HL-60 (cell line): Measurements from ENCODE around the gene SPG21.

Experiments used
- DNase-seq, 2 experiments: peaks; one replicate each; pipeline ENCODE4 v3.0.0-alpha.2; 2010 to 2020; ENCODE audit warnings: low read depth in 1 of 2, low spot score in 1 of 2
- H3K27ac ChIP-seq: fragments of 250-450 bp; sonication (Bioruptor Pico); replicated peaks from 2 replicates; pipeline ENCODE4 v1.5.1; 2020; ENCODE audit warnings: mild to moderate bottlenecking, moderate library complexity
- H3K27me3 ChIP-seq: fragments of 250-450 bp; sonication (Bioruptor Pico); 2 replicates; pipeline ENCODE4 v1.5.1; 2021; ENCODE audit warnings: mild to moderate bottlenecking, moderate library complexity; ENCODE audit not compliant: insufficient read depth, poor library complexity, severe bottlenecking
- H3K4me3 ChIP-seq: replicated peaks from 2 replicates; pipeline ENCODE4 v1.5.1; 2011; ENCODE audit warnings: mild to moderate bottlenecking, control low read depth, low read length; ENCODE audit not compliant: insufficient read depth
- GABPA ChIP-seq: IDR thresholded peaks from 2 replicates; pipeline ENCODE4 v1.6.1; 2012; ENCODE audit warnings: low read depth
- POLR2AphosphoS5 ChIP-seq: IDR thresholded peaks from 2 replicates; pipeline ENCODE4 v1.6.1; 2012; ENCODE audit warnings: low read depth
- SPI1 ChIP-seq: IDR thresholded peaks from 2 replicates; pipeline ENCODE4 v1.6.1; 2012; ENCODE audit warnings: low read depth, mild to moderate bottlenecking, borderline replicate concordance
- TF ChIP-seq, protein P1 (sequence below): IDR thresholded peaks from 2 replicates; pipeline ENCODE4 v1.6.1; 2012; ENCODE audit warnings: low read depth; ENCODE audit not compliant: insufficient replicate concordance
- TF ChIP-seq, protein P2 (sequence below): IDR thresholded peaks from one replicate; pipeline ENCODE4 v1.5.1; 2011; ENCODE audit warnings: low read length, control low read depth, inconsistent platforms; ENCODE audit not compliant: insufficient read depth

The SPG21 gene

DNA sequence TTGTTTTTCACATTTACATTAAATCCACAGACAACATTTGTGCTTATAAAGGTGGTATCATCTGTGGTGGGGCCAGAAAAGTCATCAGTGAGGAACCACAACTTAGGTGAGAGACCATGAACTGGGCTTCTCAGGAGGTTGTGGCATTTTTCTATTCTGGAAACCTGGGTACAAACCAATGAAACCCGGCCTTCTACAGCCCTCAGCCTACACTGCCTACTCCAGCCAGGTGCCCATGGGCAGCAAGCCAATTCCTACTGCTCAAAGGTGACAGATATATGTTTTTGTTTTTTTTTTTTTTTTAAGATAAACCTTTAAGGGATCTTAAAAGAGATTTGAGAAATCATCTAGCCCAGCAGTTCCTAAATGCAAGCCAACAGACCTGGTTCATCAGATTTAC lies 20.3 kb downstream of the SPG21 start:
- TF ChIP-seq SPI1 (no peak), POLR2AphosphoS5 (no peak), GABPA (no peak)
- TF ChIP-seq, protein P1, sequence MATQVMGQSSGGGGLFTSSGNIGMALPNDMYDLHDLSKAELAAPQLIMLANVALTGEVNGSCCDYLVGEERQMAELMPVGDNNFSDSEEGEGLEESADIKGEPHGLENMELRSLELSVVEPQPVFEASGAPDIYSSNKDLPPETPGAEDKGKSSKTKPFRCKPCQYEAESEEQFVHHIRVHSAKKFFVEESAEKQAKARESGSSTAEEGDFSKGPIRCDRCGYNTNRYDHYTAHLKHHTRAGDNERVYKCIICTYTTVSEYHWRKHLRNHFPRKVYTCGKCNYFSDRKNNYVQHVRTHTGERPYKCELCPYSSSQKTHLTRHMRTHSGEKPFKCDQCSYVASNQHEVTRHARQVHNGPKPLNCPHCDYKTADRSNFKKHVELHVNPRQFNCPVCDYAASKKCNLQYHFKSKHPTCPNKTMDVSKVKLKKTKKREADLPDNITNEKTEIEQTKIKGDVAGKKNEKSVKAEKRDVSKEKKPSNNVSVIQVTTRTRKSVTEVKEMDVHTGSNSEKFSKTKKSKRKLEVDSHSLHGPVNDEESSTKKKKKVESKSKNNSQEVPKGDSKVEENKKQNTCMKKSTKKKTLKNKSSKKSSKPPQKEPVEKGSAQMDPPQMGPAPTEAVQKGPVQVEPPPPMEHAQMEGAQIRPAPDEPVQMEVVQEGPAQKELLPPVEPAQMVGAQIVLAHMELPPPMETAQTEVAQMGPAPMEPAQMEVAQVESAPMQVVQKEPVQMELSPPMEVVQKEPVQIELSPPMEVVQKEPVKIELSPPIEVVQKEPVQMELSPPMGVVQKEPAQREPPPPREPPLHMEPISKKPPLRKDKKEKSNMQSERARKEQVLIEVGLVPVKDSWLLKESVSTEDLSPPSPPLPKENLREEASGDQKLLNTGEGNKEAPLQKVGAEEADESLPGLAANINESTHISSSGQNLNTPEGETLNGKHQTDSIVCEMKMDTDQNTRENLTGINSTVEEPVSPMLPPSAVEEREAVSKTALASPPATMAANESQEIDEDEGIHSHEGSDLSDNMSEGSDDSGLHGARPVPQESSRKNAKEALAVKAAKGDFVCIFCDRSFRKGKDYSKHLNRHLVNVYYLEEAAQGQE = no peak
- TF ChIP-seq, protein P2, sequence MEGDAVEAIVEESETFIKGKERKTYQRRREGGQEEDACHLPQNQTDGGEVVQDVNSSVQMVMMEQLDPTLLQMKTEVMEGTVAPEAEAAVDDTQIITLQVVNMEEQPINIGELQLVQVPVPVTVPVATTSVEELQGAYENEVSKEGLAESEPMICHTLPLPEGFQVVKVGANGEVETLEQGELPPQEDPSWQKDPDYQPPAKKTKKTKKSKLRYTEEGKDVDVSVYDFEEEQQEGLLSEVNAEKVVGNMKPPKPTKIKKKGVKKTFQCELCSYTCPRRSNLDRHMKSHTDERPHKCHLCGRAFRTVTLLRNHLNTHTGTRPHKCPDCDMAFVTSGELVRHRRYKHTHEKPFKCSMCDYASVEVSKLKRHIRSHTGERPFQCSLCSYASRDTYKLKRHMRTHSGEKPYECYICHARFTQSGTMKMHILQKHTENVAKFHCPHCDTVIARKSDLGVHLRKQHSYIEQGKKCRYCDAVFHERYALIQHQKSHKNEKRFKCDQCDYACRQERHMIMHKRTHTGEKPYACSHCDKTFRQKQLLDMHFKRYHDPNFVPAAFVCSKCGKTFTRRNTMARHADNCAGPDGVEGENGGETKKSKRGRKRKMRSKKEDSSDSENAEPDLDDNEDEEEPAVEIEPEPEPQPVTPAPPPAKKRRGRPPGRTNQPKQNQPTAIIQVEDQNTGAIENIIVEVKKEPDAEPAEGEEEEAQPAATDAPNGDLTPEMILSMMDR = no peak
- H3K27me3 ChIP-seq = no peaks in the 10 kb centered on the region
- no peak overlapping the region for H3K27ac ChIP-seq
- no peak overlapping the region for H3K4me3 ChIP-seq
- no peak for DNase-seq

DNA sequence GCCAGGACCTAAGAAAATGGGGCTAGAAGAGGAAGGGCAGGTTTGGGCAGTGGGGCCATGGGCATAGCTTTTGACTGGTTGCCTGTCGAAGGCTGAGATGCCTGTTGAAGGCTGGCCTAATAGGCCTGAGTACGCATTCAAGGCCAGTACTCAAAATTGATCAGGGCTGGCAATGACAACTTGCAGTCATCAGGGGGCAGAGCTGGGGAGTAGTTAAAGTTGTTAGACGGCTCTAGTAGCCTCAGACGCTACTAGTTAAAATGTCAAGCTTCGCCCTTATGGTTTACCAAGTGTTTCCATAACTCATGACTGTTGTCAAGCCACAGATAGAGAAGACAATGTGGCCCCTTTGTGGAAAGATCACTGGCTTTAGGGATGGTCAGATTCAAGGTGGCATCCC lies 28.7 kb downstream of the SPG21 start:
- no peak overlapping the region for H3K27ac ChIP-seq
- H3K27me3 ChIP-seq = no peaks in the 10 kb centered on the region
- DNase-seq = no peak
- TF ChIP-seq POLR2AphosphoS5 (no peak), SPI1 (no peak), GABPA (no peak)
- TF ChIP-seq, protein P2 = no peak
- TF ChIP-seq, protein P1 = no peak
- no peak overlapping the region for H3K4me3 ChIP-seq

DNA sequence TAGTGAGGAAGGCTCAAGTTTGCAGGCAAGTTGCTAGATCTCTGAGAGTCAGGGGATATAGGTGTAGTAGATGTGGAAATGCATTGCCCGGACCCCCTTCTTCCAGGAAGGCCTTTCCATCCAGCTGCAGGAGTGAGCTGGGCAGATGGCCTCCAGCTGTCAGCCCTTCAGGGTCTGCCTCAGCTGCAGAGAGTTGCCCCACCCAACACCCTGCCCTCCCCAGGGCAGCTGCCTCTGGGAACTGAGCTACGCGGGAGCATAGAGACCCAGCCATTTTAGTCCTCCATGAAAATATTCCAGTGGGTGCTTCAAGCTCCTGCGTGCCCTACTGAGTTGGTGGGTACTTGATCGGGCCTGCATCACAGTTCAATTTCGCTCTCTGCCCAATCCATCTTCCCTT lies 29.6 kb downstream of the SPG21 start:
- no peak overlapping the region for H3K27ac ChIP-seq
- H3K27me3 ChIP-seq = no peaks in the 10 kb centered on the region
- H3K4me3 ChIP-seq = no peak overlapping the region
- DNase-seq = no peak
- no peak for TF ChIP-seq SPI1
- TF ChIP-seq, protein P2 = no peak
- no peak for TF ChIP-seq GABPA
- no peak for TF ChIP-seq POLR2AphosphoS5
- TF ChIP-seq, protein P1 = no peak
